Vagina (tissue), 2 donors: Measurements from ENCODE around the gene CYSRT1. TPM values are rescaled to one million over a fixed set of nuclear protein-coding genes. Genes with fewer than 3 reads are reported as not detected.

Experiments used
- DNase-seq, 2 donors: peaks; one replicate each; pipeline ENCODE4 v3.0.0-alpha.2; 2017; ENCODE audit errors: extremely low spot score in 2 of 2
- H3K27ac ChIP-seq: fragments of 200-600 bp; sonication (generic); one replicate; pipeline ENCODE4 v1.5.1; 2019
- H3K27me3 ChIP-seq: fragments of 200-600 bp; sonication (generic); one replicate; pipeline ENCODE4 v1.5.1; 2019
- H3K36me3 ChIP-seq, 2 donors: fragments of 200-600 bp; sonication (generic); one replicate each; pipeline ENCODE4 v1.5.1; 2017 to 2019
- H3K4me1 ChIP-seq: fragments of 200-600 bp; sonication (generic); one replicate; pipeline ENCODE4 v1.5.1; 2019
- H3K4me3 ChIP-seq, 2 donors: fragments of 200-600 bp; sonication (generic); 1 replicate in 1 of 2; 2 replicates in 1 of 2; pipeline ENCODE4 v1.5.1; 2016 to 2019
- H3K9me3 ChIP-seq: fragments of 200-600 bp; sonication (generic); one replicate; pipeline ENCODE4 v1.5.1; 2019
- POLR2A ChIP-seq, 2 donors: fragments of 450-650 bp; IDR thresholded peaks; one replicate each; pipeline ENCODE4 v1.6.1; 2017; ENCODE audit warnings: antibody characterized with exemption in 2 of 2, mild to moderate bottlenecking in 2 of 2, moderate library complexity in 2 of 2
- POLR2AphosphoS5 ChIP-seq, 2 donors: sonication (generic); formaldehyde crosslinking; IDR thresholded peaks; one replicate each; pipeline ENCODE4 v1.9.0; 2017; ENCODE audit warnings: antibody characterized with exemption in 2 of 2, mild to moderate bottlenecking in 2 of 2, low read depth in 1 of 2; ENCODE audit not compliant: insufficient read depth in 1 of 2
- intact Hi-C: fragments of 100-400 bp; cut with DNase I; formaldehyde crosslinking; loops from one replicate; pipeline ENCODE4 v1.15.1; 2023
- total RNA-seq: library from RNA; depleted of rRNA; stranded (reverse); fragments of >200 nt; gene quantifications from one replicate; pipeline ENCODE4 v1.2.3, GENCODE V29; 2016
- TF ChIP-seq, protein P1 (sequence below), 3 experiments: fragments of 450-650 bp in 2 of 3; fragments of 200-600 bp in 1 of 3; sonication (generic) in 1 of 3; IDR thresholded peaks; one replicate each; pipeline ENCODE4 v1.5.1; 2017 to 2019; ENCODE audit warnings: antibody characterized with exemption in 3 of 3, mild to moderate bottlenecking in 2 of 3, moderate library complexity in 2 of 3

CYSRT1 gene
- total RNA-seq, 1 donor from 2014 or later = 24.3 TPM

DNA sequence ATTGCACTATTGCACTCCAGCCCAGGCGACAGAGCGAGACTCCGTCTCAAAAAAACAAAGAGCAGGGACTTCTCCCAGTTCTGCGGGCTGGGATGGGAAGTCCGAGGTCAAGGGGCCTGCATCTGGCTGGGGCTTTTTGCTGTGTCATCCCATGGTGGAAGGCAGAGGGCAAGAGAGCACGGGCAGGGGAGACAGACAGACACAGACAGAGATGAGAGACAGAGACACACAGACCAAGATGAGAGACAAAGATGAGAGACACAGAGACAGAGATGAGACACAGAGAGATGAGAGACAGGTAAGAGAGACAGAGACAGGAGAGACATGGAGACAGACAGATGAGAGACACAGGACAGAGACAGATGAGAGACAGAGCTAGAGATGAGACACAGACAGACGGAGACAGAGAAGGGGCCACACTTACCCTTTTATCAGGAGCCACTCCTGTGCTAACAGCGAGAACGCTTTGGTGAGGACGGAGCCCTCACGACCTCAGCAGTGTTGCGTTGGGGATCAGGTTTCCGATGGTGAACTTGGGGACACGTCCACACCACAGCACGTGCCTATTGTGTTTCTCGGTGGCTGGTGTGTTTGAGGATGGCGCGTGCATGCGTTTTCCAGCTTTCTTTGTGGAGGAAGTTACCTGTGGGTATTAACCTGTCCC is 43.7 kb downstream of the CYSRT1 start:
- DNase-seq = no peak
- Histone ChIP-seq H3K4me3 (no peak overlapping the region), H3K36me3 (peaks cover 0 to 44% of the 10 kb centered on the region in 2 donors)

DNA sequence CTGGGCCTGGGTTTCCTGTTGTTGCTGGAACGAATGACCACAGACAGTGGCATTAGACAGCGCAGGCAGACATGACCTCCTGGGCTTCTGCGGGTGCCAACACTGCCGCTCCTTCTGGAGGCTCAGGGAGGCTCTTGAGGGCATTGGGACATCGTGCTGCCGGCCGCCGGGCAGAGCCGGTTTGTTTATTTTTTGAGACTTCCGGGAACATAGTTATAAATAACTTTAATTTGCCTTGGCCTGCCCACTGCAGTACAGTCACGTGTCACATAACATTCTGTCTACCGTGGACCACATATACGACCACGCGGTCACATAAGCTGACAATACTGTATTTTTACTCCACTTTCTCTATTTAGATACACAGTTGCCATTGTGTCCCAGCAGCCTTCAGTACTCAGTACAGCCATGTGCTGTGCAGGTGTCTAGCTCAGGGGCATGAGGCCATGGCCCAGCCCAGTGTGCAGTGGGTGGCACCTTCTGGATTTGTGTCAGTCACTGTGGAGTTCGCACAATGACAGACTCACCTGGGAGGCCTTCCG is 44.3 kb downstream of the CYSRT1 start:
- Histone ChIP-seq H3K27ac (no peak overlapping the region), H3K9me3 (no peaks in the 10 kb centered on the region), H3K4me3 (no peak overlapping the region), H3K4me1 (peaks cover 18% of the 10 kb centered on the region), H3K36me3 (peaks cover 0 to 37% of the 10 kb centered on the region in 2 donors), H3K27me3 (no peaks in the 10 kb centered on the region)
- intact Hi-C loops = no loop called here
- DNase-seq = no peak
- peak; percentile 49 to 63 for TF ChIP-seq POLR2AphosphoS5 (IDR thresholded peaks at IDR 0.05; ENCODE audit: insufficient read depth in 1 of 2, low read depth in 1 of 2)
- no peak for TF ChIP-seq POLR2A (IDR thresholded peaks at IDR 0.05)

More for the DNA sequence above, 43.7 kb downstream of the CYSRT1 start:
- Histone ChIP-seq H3K9me3 (no peaks in the 10 kb centered on the region), H3K27ac (no peak overlapping the region), H3K27me3 (no peaks in the 10 kb centered on the region), H3K4me1 (peaks cover 12% of the 10 kb centered on the region)
- intact Hi-C loops = no loop called here
- TF ChIP-seq, protein P1, sequence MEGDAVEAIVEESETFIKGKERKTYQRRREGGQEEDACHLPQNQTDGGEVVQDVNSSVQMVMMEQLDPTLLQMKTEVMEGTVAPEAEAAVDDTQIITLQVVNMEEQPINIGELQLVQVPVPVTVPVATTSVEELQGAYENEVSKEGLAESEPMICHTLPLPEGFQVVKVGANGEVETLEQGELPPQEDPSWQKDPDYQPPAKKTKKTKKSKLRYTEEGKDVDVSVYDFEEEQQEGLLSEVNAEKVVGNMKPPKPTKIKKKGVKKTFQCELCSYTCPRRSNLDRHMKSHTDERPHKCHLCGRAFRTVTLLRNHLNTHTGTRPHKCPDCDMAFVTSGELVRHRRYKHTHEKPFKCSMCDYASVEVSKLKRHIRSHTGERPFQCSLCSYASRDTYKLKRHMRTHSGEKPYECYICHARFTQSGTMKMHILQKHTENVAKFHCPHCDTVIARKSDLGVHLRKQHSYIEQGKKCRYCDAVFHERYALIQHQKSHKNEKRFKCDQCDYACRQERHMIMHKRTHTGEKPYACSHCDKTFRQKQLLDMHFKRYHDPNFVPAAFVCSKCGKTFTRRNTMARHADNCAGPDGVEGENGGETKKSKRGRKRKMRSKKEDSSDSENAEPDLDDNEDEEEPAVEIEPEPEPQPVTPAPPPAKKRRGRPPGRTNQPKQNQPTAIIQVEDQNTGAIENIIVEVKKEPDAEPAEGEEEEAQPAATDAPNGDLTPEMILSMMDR (IDR thresholded peaks at IDR 0.05) = no peak
- TF ChIP-seq POLR2A (IDR thresholded peaks at IDR 0.05) (no peak), POLR2AphosphoS5 (IDR thresholded peaks at IDR 0.05; ENCODE audit: insufficient read depth in 1 of 2, low read depth in 1 of 2) (no peak)

DNA sequence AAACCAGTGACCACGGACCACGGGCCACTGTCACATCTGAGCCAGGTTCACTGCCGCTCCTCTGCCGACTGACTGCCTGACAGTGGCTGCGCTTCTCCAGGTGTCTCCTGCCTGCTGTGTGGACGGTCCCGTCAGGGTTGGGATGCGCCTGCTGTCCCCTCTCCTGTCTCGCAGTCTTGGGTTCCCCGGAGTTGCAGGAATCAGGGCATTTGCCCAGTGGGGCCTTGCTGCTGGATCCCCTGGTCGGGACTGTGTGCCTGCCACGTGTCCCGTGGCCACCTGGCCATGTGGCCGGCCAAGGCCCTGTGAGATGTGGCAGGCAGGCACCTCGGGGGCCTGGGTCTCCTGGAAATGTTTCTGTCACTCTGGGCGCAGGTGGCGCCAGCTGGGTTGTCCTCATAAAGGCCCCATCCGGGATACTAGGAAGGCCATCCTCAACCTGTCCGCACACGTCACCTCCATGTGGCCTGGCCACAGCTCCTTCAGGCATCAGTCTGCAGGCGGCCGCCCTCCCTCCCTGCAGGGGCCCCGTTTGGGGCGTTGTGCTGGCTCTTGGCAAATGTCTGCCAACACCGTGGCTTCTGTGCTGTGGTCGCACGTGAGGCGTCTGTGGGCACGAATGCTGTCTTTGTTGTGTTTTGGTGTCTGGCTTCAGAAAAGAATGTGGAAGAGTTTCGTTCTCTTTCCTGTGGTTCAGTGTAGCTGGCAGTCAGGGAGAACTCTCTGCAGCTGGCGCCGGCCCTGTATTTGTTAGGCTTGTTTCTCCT is 46.1 kb downstream of the CYSRT1 start:
- H3K4me3 ChIP-seq = no peak overlapping the region
- peaks cover 25% of the 10 kb centered on the region for H3K4me1 ChIP-seq
- no peaks in the 10 kb centered on the region for H3K27me3 ChIP-seq
- no peaks in the 10 kb centered on the region for H3K9me3 ChIP-seq
- TF ChIP-seq POLR2AphosphoS5 (IDR thresholded peaks at IDR 0.05; ENCODE audit: insufficient read depth in 1 of 2, low read depth in 1 of 2) (no peak), POLR2A (IDR thresholded peaks at IDR 0.05) (no peak)
- TF ChIP-seq, protein P1 (IDR thresholded peaks at IDR 0.05) = no peak
- DNase-seq = peak in 1 of 2 donors; percentile 71
- peaks cover 0 to 25% of the 10 kb centered on the region in 2 donors for H3K36me3 ChIP-seq
- H3K27ac ChIP-seq = no peak overlapping the region
- intact Hi-C loops = no loop called here

DNA sequence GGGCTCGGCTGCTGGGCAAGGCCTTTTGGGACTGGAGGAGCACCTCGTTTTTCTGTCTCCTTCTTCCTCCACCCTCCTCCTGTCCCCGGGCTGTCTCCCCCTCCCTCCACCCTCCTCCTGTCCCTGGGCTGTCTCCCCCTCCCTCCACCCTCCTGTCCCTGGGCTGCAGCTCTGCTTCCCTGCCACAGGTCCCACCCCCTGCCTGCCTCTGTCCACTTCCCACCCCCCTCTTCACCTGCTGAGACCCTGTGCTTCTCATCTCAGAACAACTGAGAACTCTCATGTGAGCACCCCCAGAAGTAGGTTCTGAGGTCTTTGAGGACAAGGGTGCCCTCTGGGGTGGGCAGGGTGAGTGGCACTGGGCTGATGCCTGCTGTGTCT is 46.7 kb downstream of the CYSRT1 start:
- H3K27ac ChIP-seq = no peak overlapping the region
- no peaks in the 10 kb centered on the region for H3K9me3 ChIP-seq
- TF ChIP-seq POLR2AphosphoS5 (IDR thresholded peaks at IDR 0.05; ENCODE audit: insufficient read depth in 1 of 2, low read depth in 1 of 2) (no peak), POLR2A (IDR thresholded peaks at IDR 0.05) (no peak)
- TF ChIP-seq, protein P1 (IDR thresholded peaks at IDR 0.05) = no peak
- DNase-seq = peak in 1 of 2 donors; percentile 70
- H3K27me3 ChIP-seq = no peaks in the 10 kb centered on the region
- H3K36me3 ChIP-seq = peaks cover 0 to 21% of the 10 kb centered on the region in 2 donors
- peaks cover 31% of the 10 kb centered on the region for H3K4me1 ChIP-seq
- no peak overlapping the region for H3K4me3 ChIP-seq
- intact Hi-C loops = no loop called here

DNA sequence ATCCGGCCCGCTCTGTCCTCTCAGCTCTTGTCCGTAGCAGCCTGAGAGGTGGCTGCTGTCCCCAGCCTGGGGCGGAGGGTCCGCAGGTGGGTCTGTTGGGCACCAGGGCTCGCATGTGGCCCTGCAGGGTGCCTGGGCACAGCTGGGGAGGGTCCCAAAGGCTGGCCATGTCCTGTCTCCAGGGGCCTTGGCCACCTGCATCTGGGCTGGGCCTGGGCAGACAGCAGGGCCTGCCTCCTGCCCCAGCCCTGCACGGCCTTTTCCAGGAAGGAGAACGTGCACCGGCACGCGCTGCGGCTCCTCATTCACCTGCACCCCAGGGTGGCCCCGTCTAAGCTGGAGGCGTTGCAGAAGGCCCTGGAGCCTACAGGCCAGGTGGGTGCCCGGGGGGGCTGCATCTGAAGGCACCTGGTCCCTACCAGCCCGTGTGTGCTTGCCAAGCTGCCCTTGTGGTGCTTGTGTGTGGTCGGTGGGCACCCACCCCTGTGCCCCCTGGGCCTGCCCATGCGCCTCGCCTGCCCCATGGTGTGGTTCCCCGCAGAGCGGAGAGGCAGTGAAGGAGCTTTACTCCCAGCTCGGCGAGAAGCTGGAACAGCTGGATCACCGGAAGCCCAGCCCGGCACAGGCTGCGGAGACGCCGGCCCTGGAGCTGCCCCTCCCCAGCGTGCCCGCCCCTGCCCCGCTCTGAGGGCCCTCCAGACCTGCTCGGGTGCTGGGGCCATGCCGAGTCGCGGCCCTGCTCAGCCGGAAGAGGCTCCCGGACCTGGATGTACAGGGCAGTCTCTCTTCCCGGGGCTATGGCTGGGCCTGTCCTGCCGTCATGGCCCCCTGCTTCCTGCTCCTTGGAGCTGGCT is 47.5 kb downstream of the CYSRT1 start:
- Histone ChIP-seq H3K36me3 (peaks cover 0 to 17% of the 10 kb centered on the region in 2 donors), H3K27ac (no peak overlapping the region), H3K9me3 (no peaks in the 10 kb centered on the region), H3K4me1 (peaks cover 38% of the 10 kb centered on the region), H3K27me3 (no peaks in the 10 kb centered on the region), H3K4me3 (no peak overlapping the region)
- peak in 1 of 2 donors; percentile 84 for DNase-seq
- intact Hi-C loops = no loop called here
- TF ChIP-seq, protein P1 (IDR thresholded peaks at IDR 0.05) = no peak
- TF ChIP-seq POLR2A (IDR thresholded peaks at IDR 0.05) = no peak
- no peak for TF ChIP-seq POLR2AphosphoS5 (IDR thresholded peaks at IDR 0.05; ENCODE audit: insufficient read depth in 1 of 2, low read depth in 1 of 2)
